Colonic mucosa (tissue), 4 donors: ENCODE results near the gene ECE2. TPM values are rescaled to one million over a fixed set of nuclear protein-coding genes. Genes with fewer than 3 reads are reported as not detected.

Experiments
- DNase-seq: peaks from one replicate; pipeline ENCODE4 v3.0.0-alpha.2; 2020
- H3K27ac ChIP-seq: fragments of 200-600 bp; one replicate; pipeline ENCODE4 v1.8.0; 2021
- H3K27me3 ChIP-seq: fragments of 200-600 bp; one replicate; pipeline ENCODE4 v1.8.0; 2021
- H3K36me3 ChIP-seq: fragments of 200-600 bp; one replicate; pipeline ENCODE4 v1.8.0; 2021
- H3K4me1 ChIP-seq: fragments of 200-600 bp; one replicate; pipeline ENCODE4 v1.8.0; 2021; ENCODE audit warnings: mild to moderate bottlenecking
- H3K4me3 ChIP-seq: fragments of 200-600 bp; one replicate; pipeline ENCODE4 v1.8.0; 2021
- H3K9ac ChIP-seq, 2 donors: one replicate each; pipeline ENCODE4 v1.7.0; 2013; ENCODE audit warnings: control low read depth in 2 of 2, low read depth in 2 of 2, low read length in 2 of 2
- H3K9me3 ChIP-seq: fragments of 200-600 bp; one replicate; pipeline ENCODE4 v1.8.0; 2021
- intact Hi-C: fragments of 100-400 bp; cut with DNase I; formaldehyde crosslinking; loops from one replicate; pipeline ENCODE4 v1.14.1; 2022
- total RNA-seq, 2 donors: library from RNA; stranded (reverse); fragmentation: NEBNext Ultra II Directional in 1 of 2; extraction: Animal tissue kit (Norgen Biotek cat#: 25700) in 1 of 2; gene quantifications; one replicate each; pipeline ENCODE4 v1.2.1, GENCODE V29; 2021
- TF ChIP-seq, protein P1 (sequence below): fragments of 200-600 bp; IDR thresholded peaks from one replicate; pipeline ENCODE4 v1.8.0; 2022; ENCODE audit warnings: antibody characterized with exemption, mild to moderate bottlenecking
- donor health status: healthy.
- donor health status: DM: no; HTN: no; CAD: no.
- donor health status: DM: no; HTN: no; CAD: no.

Gene ECE2
- total RNA-seq, 2 donors from 2014 or later: 0.37 TPM; not detected in 1

DNA sequence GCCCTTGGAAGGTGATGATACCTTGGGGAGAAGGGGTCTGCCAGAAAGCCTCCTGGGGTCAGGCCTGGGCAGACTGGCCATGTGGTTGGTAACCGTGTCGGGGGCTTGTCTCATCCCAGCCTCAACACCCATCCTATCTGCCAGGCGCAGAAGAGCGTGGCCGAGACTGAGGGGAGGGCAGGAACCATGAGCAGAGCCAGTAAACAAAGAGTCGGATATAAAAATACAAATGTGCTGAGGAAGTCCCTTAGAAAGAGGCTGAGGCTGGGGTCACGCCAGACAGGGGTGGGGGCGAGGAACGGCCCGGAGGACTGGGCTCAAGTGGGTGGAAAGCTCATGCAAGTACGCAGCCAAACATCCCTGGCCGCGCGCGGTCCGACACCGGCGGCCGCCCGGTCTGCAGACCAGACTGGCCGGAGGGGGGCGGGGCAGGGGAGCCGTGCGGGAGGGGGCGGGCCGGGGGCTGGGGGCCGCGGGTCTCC, 16.4 kb upstream of the ECE2 start:
- H3K27me3 ChIP-seq: peaks cover 42% of the 10 kb centered on the region
- H3K9me3 ChIP-seq: no peaks in the 10 kb centered on the region
- H3K4me3 ChIP-seq: no peak overlapping the region
- TF ChIP-seq, protein P1, sequence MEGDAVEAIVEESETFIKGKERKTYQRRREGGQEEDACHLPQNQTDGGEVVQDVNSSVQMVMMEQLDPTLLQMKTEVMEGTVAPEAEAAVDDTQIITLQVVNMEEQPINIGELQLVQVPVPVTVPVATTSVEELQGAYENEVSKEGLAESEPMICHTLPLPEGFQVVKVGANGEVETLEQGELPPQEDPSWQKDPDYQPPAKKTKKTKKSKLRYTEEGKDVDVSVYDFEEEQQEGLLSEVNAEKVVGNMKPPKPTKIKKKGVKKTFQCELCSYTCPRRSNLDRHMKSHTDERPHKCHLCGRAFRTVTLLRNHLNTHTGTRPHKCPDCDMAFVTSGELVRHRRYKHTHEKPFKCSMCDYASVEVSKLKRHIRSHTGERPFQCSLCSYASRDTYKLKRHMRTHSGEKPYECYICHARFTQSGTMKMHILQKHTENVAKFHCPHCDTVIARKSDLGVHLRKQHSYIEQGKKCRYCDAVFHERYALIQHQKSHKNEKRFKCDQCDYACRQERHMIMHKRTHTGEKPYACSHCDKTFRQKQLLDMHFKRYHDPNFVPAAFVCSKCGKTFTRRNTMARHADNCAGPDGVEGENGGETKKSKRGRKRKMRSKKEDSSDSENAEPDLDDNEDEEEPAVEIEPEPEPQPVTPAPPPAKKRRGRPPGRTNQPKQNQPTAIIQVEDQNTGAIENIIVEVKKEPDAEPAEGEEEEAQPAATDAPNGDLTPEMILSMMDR: no peak
- H3K4me1 ChIP-seq: peaks cover 3% of the 10 kb centered on the region
- intact Hi-C loops: no loop called here
- DNase-seq: no peak
- H3K27ac ChIP-seq: no peak overlapping the region
- no peaks in the 10 kb centered on the region for H3K36me3 ChIP-seq
- no peak overlapping the region for H3K9ac ChIP-seq

DNA sequence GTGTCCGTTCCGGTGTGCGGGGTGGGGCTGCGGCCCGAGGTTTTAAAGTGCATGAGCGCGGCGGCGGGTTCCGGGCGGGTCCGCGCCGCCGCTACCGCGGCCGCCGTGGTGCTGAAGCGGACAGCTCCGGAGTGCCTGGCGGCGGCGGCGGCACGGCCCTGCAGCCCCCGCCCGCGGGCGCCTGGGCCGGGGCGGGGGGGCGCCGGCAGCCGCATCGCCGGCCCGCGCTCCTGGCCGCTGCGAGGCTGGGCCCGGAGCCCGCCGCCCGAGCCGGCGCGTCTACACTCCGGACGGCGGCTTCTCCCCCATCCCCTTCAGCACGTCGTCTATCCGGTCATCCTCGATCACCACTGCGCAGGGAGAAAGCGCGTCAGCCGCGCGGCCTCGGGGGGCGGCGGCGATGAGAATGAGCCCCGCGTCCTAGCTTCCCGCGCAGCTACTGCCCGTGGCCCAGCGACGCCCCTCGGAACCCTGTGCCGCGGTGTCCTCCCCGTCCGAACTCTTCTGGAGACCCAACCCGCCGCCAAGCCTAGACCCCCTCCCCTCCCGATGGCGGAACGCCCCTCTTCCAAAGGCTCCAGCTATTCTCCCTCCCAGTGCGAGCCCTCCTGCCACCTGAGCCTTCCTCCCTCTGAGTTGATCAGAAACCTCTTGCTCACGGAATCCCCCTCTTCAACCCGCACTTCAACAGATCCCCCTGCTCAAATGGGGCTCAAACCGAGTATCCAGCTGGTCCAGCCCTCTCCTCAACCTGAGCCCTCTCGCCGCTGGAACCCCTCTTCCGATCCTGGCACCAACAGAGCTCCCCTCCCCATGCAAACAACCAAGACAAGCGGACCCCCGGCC, 15.7 kb upstream of the ECE2 start:
- DNase-seq: no peak
- Histone ChIP-seq H3K27me3 (peaks cover 42% of the 10 kb centered on the region), H3K27ac (no peak overlapping the region), H3K4me3 (no peak overlapping the region), H3K9me3 (no peaks in the 10 kb centered on the region), H3K9ac (no peak overlapping the region), H3K4me1 (peaks cover 3% of the 10 kb centered on the region), H3K36me3 (no peaks in the 10 kb centered on the region)
- intact Hi-C loops: no loop called here
- TF ChIP-seq, protein P1: no peak

DNA sequence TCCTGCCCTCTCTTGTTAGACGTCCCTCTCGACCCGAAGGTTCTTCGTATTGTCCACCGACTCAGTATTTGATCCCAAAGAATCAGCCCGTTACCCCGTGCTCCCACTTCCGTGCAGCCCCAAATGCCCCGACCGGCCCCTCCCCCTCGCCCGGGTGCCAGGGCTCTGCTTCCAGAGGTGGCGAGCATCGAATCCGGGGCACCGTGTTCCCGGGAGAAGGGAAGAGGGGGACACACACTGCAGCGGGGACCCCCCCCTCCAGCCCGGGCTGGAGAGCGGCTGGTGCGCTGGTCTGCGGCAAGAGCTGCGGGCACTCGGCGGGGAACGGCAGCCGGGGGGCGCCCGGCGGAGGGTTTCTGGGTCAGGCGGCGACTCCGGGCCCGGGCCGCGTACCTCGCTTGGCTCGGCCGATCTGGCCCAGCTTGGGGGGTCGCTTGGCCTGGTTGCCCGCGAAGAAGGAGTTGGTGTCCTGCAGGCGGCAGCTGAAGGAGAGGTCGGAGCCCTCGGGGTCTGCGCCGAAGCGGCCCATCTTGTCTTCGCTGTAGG, 15.0 kb upstream of the ECE2 start:
- DNase-seq: no peak
- Histone ChIP-seq H3K9me3 (no peaks in the 10 kb centered on the region), H3K4me3 (peak overlapping the region; percentile 32), H3K27me3 (peaks cover 42% of the 10 kb centered on the region), H3K36me3 (no peaks in the 10 kb centered on the region), H3K4me1 (peaks cover 3% of the 10 kb centered on the region), H3K9ac (no peak overlapping the region), H3K27ac (no peak overlapping the region)
- intact Hi-C loops: no loop called here
- TF ChIP-seq, protein P1: no peak

DNA sequence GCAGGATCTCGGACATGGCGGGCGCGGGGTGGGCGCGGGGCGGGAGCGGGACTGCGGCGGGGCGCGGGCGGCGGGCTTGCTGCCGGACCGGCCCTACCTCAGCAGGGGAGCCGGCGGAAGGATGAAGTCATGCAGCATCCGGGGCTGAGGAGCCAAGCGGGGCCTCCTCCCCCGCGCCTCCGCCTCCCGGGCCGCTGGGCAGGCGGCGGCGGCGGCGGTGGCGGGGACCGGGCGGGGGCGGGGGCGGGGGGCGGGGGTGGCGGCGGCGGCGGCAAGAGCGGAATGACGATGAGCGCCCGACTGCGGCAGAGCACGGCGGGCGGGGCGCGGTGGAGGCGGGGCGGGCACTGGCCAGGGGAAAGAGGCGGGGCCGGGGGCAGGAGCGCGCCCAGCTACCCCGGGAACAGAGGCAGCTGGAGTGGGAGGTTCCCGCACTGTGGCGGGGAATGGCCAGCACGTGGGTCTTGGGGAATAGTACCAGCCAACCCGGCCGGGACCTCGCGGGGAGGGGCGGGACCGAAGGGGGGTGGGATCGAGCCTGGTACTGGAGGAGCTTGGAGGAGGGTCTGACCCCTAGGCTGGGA, 14.5 kb upstream of the ECE2 start, which contains the start of gene CAMK2N2:
Gene CAMK2N2, minus strand, starts transcription at position 284 of the 584 bp plus-strand sequence. Its CDS starts 268 bp downstream, at position 16.
- Histone ChIP-seq H3K27me3 (peaks cover 42% of the 10 kb centered on the region), H3K4me1 (peaks cover 3% of the 10 kb centered on the region), H3K36me3 (no peaks in the 10 kb centered on the region), H3K9me3 (no peaks in the 10 kb centered on the region), H3K9ac (no peak within 1 kb of the TSS), H3K27ac (no peak within 1 kb of the TSS), H3K4me3 (peak within 1 kb of the TSS; percentile 32)
- TF ChIP-seq, protein P1: no peak
- intact Hi-C loops: no loop called here
- DNase-seq: peak; percentile 50

DNA sequence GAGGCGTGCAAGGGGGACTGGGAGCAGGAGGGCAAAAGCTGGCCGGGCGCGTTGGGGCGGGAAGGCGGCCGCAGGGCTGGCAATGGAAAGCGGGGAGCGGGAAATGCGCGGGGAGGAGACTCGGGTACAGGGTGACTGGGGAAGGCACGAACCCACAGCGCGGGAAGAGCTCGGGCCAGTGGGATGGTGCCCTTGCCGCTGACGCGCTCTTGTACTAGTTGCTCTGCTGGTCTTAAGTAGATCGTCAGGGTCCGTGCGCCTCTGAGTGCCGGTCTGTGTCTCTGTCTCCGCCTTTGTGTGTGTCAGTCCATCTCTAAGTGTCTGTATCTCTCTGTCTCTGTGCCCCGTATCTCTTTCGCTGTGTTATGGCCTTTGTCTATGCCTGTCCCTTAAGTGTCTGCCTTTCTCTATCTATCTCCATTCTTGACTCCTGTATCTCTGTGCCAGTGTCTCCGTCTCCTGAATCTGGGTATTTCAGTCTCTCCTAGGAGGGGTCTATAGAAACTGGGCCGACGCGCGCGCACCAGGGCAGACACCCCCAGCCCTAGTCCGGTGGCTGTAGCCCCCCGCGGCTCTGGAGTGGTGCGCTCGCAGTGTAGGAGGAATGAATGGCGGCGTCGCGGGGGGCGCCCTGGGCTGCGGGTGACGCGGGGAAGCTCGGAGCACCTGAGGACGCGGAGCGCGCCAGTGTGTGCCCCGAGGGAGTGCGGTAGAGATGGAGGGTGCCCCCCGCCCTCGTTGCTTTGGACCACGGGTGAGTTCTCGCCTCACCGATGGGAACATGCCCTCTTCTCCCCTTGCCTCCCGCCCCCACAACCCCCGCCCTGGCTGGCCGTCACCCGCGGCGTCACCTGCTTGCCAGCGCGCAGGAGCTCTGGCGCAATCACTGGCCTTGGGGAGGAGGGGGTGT, 13.7 kb upstream of the ECE2 start:
- DNase-seq: no peak
- TF ChIP-seq, protein P1: no peak
- Histone ChIP-seq H3K9me3 (no peaks in the 10 kb centered on the region), H3K9ac (no peak overlapping the region), H3K36me3 (no peaks in the 10 kb centered on the region), H3K4me3 (peak overlapping the region; percentile 32), H3K27ac (no peak overlapping the region), H3K27me3 (peaks cover 42% of the 10 kb centered on the region), H3K4me1 (peaks cover 3% of the 10 kb centered on the region)
- intact Hi-C loops: no loop called here
